ENCODE measurements around the gene ITGB4.

DNA sequence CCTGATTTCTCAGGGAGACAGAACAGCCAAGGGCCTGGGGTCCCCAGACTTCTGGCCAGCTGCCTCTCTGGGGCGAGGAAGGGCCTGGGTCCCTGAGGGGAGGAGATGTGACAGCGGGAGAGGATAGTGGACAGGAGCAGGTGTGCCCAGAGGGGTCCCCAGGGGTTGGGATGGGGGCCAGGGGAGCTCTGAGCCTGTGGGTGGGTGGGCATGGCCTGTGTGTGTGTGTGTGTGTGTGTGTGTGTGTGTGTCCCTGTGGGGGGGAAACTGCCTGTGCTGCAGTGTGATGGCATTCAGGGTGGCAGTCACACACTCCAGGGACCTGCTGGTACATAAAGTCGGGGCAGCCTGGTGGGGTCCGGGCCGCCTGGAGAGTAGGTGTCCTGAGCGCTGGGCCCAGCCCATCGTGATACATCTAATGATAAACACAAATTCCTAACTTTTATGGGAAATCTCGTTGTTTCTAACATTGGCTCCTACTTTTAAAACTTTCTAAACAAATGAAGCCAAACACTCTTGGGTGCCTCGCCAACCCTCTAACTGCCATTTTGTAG lies 1.4 kb downstream of the ITGB4 start:
- TF ChIP-seq, protein P1, sequence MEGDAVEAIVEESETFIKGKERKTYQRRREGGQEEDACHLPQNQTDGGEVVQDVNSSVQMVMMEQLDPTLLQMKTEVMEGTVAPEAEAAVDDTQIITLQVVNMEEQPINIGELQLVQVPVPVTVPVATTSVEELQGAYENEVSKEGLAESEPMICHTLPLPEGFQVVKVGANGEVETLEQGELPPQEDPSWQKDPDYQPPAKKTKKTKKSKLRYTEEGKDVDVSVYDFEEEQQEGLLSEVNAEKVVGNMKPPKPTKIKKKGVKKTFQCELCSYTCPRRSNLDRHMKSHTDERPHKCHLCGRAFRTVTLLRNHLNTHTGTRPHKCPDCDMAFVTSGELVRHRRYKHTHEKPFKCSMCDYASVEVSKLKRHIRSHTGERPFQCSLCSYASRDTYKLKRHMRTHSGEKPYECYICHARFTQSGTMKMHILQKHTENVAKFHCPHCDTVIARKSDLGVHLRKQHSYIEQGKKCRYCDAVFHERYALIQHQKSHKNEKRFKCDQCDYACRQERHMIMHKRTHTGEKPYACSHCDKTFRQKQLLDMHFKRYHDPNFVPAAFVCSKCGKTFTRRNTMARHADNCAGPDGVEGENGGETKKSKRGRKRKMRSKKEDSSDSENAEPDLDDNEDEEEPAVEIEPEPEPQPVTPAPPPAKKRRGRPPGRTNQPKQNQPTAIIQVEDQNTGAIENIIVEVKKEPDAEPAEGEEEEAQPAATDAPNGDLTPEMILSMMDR (IDR thresholded peaks at IDR 0.05) = no peak
- no peak for TF ChIP-seq POLR2A (IDR thresholded peaks at IDR 0.05)
- TF ChIP-seq EP300 (IDR thresholded peaks at IDR 0.05) = no peak

All from gastroesophageal sphincter (tissue), 3 donors.